ENCODE data around the gene CFAP97.

DNA sequence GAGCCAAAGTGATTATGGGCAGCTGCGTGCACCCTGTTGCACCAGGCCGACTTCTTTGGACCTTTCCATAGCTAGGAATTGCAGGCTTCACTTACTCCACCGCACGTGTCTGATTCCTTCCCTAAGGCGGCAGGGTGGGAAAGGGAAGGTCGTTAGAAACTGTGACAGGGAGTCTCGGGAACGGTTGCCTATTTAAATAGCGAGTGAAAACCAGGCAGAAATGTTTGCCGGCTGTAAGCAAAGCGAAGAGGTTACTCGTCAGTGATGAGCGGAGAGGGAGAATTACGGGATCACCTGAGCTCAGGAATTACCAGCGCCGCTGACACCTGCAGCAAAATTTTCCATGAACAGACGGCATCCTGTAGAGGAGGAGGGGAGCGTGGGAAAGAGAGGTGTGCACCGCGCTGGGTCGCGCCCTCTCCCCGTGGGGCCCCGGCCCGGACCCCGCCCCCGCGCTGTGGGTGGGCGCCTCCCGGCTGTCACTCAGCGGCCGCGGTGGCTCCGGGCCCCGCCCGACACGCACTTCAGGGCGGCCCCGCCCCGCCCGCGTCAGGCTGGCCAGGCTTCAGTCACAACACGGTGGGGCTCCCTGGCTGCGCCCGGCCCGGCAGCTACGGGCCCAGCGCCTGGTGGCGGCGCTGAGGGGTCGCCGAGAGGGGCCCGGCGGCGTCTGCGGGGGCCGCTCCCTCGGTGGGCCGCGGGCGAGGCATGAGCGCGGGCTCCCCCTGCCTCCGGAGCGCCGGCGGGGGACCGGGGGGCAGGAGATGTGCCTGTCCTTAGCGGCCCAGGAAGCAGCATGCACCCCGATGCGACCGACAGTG, 5.4 kb upstream of the CFAP97 start, which contains the start of gene SNX25:
- TF ChIP-seq, protein P1, sequence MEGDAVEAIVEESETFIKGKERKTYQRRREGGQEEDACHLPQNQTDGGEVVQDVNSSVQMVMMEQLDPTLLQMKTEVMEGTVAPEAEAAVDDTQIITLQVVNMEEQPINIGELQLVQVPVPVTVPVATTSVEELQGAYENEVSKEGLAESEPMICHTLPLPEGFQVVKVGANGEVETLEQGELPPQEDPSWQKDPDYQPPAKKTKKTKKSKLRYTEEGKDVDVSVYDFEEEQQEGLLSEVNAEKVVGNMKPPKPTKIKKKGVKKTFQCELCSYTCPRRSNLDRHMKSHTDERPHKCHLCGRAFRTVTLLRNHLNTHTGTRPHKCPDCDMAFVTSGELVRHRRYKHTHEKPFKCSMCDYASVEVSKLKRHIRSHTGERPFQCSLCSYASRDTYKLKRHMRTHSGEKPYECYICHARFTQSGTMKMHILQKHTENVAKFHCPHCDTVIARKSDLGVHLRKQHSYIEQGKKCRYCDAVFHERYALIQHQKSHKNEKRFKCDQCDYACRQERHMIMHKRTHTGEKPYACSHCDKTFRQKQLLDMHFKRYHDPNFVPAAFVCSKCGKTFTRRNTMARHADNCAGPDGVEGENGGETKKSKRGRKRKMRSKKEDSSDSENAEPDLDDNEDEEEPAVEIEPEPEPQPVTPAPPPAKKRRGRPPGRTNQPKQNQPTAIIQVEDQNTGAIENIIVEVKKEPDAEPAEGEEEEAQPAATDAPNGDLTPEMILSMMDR (IDR thresholded peaks at IDR 0.05) = no peak
- TF ChIP-seq POLR2A (IDR thresholded peaks at IDR 0.05) = no peak
